Lower lobe of right lung (tissue), 2 donors: Measurements from ENCODE around the gene RNF186. TPM values are rescaled to one million over a fixed set of nuclear protein-coding genes. Genes with fewer than 3 reads are reported as not detected.

ENCODE experiments used
- ATAC-seq, 2 donors: fragments of 200-7000 bp; cut with Tn5 transposase; one replicate each; pipeline ENCODE4 v1.9.1; 2020 to 2022; ENCODE audit warnings: mild to moderate bottlenecking in 2 of 2, moderate library complexity in 2 of 2
- DNase-seq: peaks from one replicate; pipeline ENCODE4 v3.0.0-alpha.2; 2020
- H3K27ac ChIP-seq: fragments of 200-600 bp; one replicate; pipeline ENCODE4 v1.8.0; 2022
- H3K27me3 ChIP-seq: fragments of 200-600 bp; one replicate; pipeline ENCODE4 v1.8.0; 2022; ENCODE audit warnings: low read depth
- H3K36me3 ChIP-seq: fragments of 200-600 bp; one replicate; pipeline ENCODE4 v1.8.0; 2022; ENCODE audit warnings: mild to moderate bottlenecking
- H3K4me1 ChIP-seq: fragments of 200-600 bp; one replicate; pipeline ENCODE4 v1.8.0; 2022
- H3K4me3 ChIP-seq: fragments of 200-600 bp; one replicate; pipeline ENCODE4 v1.8.0; 2022; ENCODE audit warnings: mild to moderate bottlenecking
- H3K9me3 ChIP-seq: fragments of 200-600 bp; one replicate; pipeline ENCODE4 v1.8.0; 2022
- CTCF ChIP-seq: fragments of 200-600 bp; IDR thresholded peaks from one replicate; pipeline ENCODE4 v1.8.0; 2022; ENCODE audit warnings: antibody characterized with exemption, mild to moderate bottlenecking
- intact Hi-C: fragments of 100-400 bp; cut with DNase I; formaldehyde crosslinking; loops from one replicate; pipeline ENCODE4 v1.11.0; 2022
- total RNA-seq: library from RNA; stranded (reverse); fragmentation: NEBNext Ultra II Directional; extraction: Animal tissue kit (Norgen Biotek cat#: 25700); gene quantifications from one replicate; pipeline ENCODE4 v1.2.1, GENCODE V29; 2021
- donor health status: DM: no; HTN: yes; CAD: no; lungs with severe emphysema.

Gene RNF186
- total RNA-seq, 1 donor from 2014 or later = not detected

- no peak overlapping the region for H3K27ac ChIP-seq
- ATAC-seq (no peak), DNase-seq (no peak)
- no peak overlapping the region for H3K4me3 ChIP-seq
- H3K9me3 ChIP-seq = no peaks in the 10 kb centered on the region
- no peak for TF ChIP-seq CTCF
- H3K36me3 ChIP-seq = peaks cover 13% of the 10 kb centered on the region
- H3K4me1 ChIP-seq = no peaks in the 10 kb centered on the region
- intact Hi-C loops = no loop called here
- H3K27me3 ChIP-seq = no peaks in the 10 kb centered on the region
These were observed 50.2 kb downstream of the RNF186 start for GRCh38 chr1:19764848-19765247.

Other genes starting within 250 kb of the RNF186 start
- gene NBL1, start 171.0 kb downstream of the RNF186 start, total RNA-seq = 126 TPM
- not detected for gene HTR6, start 150.4 kb downstream of the RNF186 start, total RNA-seq
- gene TMCO4, start 15.4 kb downstream of the RNF186 start, total RNA-seq = 26.3 TPM
- gene OTUD3, start 67.1 kb upstream of the RNF186 start, total RNA-seq = 11.5 TPM
- gene PLA2G2E, start 108.3 kb upstream of the RNF186 start, total RNA-seq = not detected
- 181 TPM for gene PLA2G2A, start 164.3 kb upstream of the RNF186 start, total RNA-seq